ENCODE measurements around the gene GXYLT1. TPM values are rescaled to one million over a fixed set of nuclear protein-coding genes. Genes with fewer than 3 reads are reported as not detected.
A peak's percentile ranks its signal among the peaks of the same experiment; 100 is the strongest.

GXYLT1 gene
- total and polyA plus RNA-seq, 2 of the 13 experiments (the other 11 are each of a cell fraction or from before 2014, with no cell fraction given): 7.8 to 17.0 TPM

DNA sequence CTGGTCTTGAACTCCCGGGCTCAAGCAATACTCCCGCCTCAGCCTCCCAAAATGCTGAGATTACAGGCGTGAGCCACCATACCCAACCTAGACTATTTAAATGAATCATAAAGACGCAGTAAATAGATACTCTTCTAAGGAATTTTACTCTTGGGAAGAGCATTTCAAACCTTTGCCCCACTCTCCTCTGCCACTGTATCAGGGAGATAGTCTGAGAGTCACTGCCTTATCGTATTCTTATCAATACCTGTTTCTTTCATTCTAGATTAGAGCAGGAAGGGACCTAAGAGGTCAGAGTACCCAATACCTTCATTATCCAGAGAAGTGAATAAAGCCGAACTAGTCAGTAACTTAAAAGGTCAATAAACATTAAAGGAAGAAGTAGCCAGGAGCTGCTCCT lies 15.8 kb downstream of the GXYLT1 start (continued):
- TF ChIP-seq SYNCRIP (IDR thresholded peaks at IDR 0.05; ENCODE audit: insufficient read depth, low read depth, low read length): no peak
- TF ChIP-seq ZNF253 (CRISPR knock-in tag; IDR thresholded peaks at IDR 0.05; ENCODE audit: borderline replicate concordance): no peak
- no peak for TF ChIP-seq ZNF331 (CRISPR knock-in tag; IDR thresholded peaks at IDR 0.05)
- TF ChIP-seq ZNF766 (CRISPR knock-in tag; IDR thresholded peaks at IDR 0.05; ENCODE audit: borderline replicate concordance): no peak
- no peak for TF ChIP-seq ZNF678 (CRISPR knock-in tag; IDR thresholded peaks at IDR 0.05)

- no TSS peak for BruUV-seq (replicated peaks)
- Histone ChIP-seq H3K79me2 (ENCODE audit: insufficient read depth, low read length) (peaks cover 43% of the 10 kb centered on the region), H3K27ac (ENCODE audit: extremely low read length, insufficient read depth, low read length) (no peak overlapping the region), H3K9ac (ENCODE audit: insufficient read depth, low read depth, low read length) (no peak overlapping the region), H3K4me1 (ENCODE audit: insufficient read depth, low read length) (peaks cover 19% of the 10 kb centered on the region), H3K36me3 (replicated peaks in 1 of 2; ENCODE audit: control insufficient read depth in 1 of 2, insufficient read depth in 2 of 2, low read length in 2 of 2) (no peaks in the 10 kb centered on the region; a peak in 1 of 5 replicates), H3K9me3 (ENCODE audit: low read length) (no peaks in the 10 kb centered on the region), H2AFZ (ENCODE audit: low read length) (no peak overlapping the region), H3K4me3 (replicated peaks in 1 of 3; ENCODE audit: insufficient read depth in 1 of 3, low read depth in 2 of 3, low read length in 3 of 3) (no peak overlapping the region), H4K20me1 (ENCODE audit: insufficient read depth, low read length) (no peaks in the 10 kb centered on the region), H3K4me2 (ENCODE audit: low read depth, low read length) (no peak overlapping the region), H3K27me3 (ENCODE audit: control insufficient read depth in 1 of 2, insufficient read depth in 2 of 2, low read length in 2 of 2) (no peaks in the 10 kb centered on the region)
- POLR2A ChIA-PET: no interaction called here
- intact Hi-C loops (cut with micrococcal nuclease; ENCODE audit: unreplicated experiment) (no loop called here), in situ Hi-C loops (cut with HindIII; ENCODE audit: extremely low pct_ligation_motif_present, low pct_unique_long_range_greater_than_20kb) (no loop called here)
- 100% methylated on average over 3 of the region's 3 CpGs for WGBS (ENCODE audit: low lambda C conversion rate)
- ATAC-seq (no peak), FAIRE-seq (no peak), DNase-seq (ENCODE audit: low spot score) (no peak)
- TF ChIP-seq ZNF3 (CRISPR knock-in tag; IDR thresholded peaks at IDR 0.05) (no peak), TERF1 (CRISPR knock-in tag; IDR thresholded peaks at IDR 0.05) (no peak), CREB1 (IDR thresholded peaks at IDR 0.05) (0 out of 2 replicates have a peak, but pooled peaks have one; percentile 11), CREB1 (CRISPR knock-in tag; IDR thresholded peaks at IDR 0.05) (no peak)
- CTCF ChIA-PET (ENCODE audit: low intra/inter-chr PET ratio, low total read pairs): no interaction called here
These were observed 16.3 kb downstream of the GXYLT1 start for GRCh38 chr12:42128327-42128726.

All from HepG2 (cell line).